GM12873 (cell line): Measurements from ENCODE around the gene KCNJ11.

ENCODE experiments used
- CTCF ChIP-seq: IDR thresholded peaks from 2 replicates; pipeline ENCODE4 v1.5.1; 2012; ENCODE audit warnings: low read depth, mild to moderate bottlenecking, moderate library complexity, low read length, control low read depth; ENCODE audit not compliant: insufficient read depth; ENCODE audit errors: missing control alignments

The KCNJ11 gene

DNA sequence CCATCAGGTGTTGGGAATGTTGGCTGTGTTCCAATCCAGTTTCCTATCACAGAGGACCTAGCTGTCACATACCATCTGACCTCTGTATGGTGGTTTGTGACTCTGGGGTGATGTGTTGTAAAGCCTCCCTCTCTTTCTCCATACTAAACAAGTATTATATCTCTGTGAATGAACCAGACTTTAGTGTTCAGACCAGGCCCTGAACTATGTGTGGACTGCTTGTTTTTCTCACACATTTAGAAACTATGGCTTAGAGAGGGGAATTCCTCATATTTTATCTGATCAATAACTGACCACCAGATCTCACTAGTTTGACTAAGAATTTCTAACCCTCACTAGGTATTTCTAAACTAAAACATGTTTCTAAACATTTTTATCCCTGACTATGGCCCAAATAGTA is 19.4 kb downstream of the KCNJ11 start:
- no peak for TF ChIP-seq CTCF

DNA sequence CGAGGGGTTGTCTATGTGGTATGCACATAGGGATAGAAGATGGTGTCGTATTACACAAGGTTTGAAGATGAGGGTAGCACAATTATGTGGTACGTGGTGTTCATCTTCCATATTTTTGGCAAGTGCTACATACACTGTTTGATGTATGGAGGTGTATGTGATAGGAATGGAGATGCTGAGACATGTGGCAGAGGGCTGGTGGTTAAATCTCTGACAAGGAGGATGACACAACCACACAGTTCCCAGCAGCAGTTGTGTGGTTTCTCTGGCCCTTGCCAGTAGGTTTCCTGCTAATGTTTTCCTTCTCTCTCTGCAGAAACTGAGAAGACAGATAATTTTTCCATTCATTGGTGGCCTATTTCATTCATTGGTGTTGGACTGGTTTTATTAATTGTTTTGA is 19.9 kb downstream of the KCNJ11 start:
- TF ChIP-seq CTCF = no peak

GRCh38 chr11:17366495-17366894 is 22.0 kb downstream of the KCNJ11 start:
- TF ChIP-seq CTCF = no peak

DNA sequence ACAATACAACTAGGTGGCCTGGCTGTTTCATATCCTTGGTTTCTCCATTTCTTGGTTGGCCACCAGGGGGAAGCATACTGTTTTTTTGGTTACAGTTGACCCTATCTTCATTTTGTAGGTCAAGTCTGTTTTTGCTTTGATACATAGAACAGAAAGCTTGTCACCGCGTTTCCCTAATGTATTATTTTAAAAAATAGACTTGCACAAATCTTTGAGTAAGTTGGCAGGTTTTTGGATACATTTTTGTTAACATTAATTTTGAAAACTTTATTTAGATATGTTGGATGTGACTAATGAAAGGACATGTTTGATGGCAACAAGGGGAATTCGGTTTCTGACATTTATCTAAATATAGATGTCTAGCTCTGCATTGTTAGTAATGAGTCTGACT is 33.9 kb downstream of the KCNJ11 start:
- TF ChIP-seq CTCF = peak; percentile 69

DNA sequence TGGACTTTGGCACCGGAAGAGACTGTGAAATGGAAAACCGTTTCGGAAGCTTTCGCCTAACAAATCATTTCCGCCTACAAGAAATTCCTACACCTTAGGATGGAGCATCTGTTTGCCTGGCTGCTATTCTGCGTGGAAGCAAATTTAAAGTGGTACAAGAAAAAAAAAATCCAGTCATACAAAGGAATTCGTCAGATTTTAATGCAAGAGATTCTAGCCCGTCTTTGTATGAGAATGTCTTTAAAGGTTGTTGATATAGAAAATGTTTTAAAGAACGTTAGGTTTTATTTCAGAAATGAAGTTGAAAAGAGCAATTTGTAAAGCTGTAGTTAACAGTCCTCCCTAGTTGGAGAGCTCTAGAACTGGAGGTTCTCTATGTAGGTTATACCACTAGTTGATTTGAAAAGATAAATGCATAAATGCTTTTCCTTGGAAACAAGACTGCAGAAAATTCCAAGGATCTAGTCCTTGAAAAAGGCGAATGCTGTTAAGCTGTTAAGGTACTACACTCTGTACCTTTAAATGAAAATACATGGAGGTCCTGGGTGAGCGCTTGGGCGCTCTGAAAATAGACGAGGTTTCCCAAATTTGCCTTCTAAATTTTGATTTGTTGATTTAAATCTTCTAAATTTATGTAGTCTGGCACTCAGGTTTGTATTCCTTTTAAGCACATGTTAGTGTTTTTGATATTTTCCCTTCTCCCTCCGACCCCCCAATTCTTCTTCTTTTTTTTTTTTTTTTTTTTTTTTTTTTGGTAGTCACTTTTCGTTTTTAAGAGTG is 34.4 kb downstream of the KCNJ11 start:
- no peak for TF ChIP-seq CTCF

- TF ChIP-seq CTCF = no peak
Observed at GRCh38 chr11:17352950-17353820, 35.3 kb downstream of the KCNJ11 start.

GRCh38 chr11:17351510-17352176 is 36.8 kb downstream of the KCNJ11 start, which contains the start of gene NCR3LG1:
Gene NCR3LG1 (plus strand): TSS chr11:17351800. CDS start chr11:17351970, 170 bp downstream.
- TF ChIP-seq CTCF = no peak
